Right forelimb (tissue), 1 donor: ENCODE results near the gene DNAJB6.
A peak's percentile ranks its signal among the peaks of the same experiment; 100 is the strongest.
"Not testable (repeated sequence)": the region's sequence is repeated elsewhere in the genome, so short reads cannot be mapped to it uniquely, and the experiment has no call there.

Source experiments
- DNase-seq: peaks from one replicate; pipeline ENCODE4 v3.0.0-alpha.2; 2018

The DNAJB6 gene

GRCh38 chr7:157444843-157445135, 108.0 kb downstream of the DNAJB6 start:
- DNase-seq, result no peak

GRCh38 chr7:157445246-157445955, 108.6 kb downstream of the DNAJB6 start:
- no peak for DNase-seq

- no peak for DNase-seq
These were observed 109.1 kb downstream of the DNAJB6 start for GRCh38 chr7:157445956-157446295.

- no peak for DNase-seq
These were observed 109.5 kb downstream of the DNAJB6 start for GRCh38 chr7:157446322-157446721.

- DNase-seq, result not testable (repeated sequence)
These were observed 117.2 kb downstream of the DNAJB6 start for GRCh38 chr7:157454003-157454402.

GRCh38 chr7:157457355-157458253, 120.8 kb downstream of the DNAJB6 start:
- DNase-seq, result peak; percentile 40

GRCh38 chr7:157458254-157458633, 121.4 kb downstream of the DNAJB6 start:
- DNase-seq, result no peak

- DNase-seq, result no peak
These were observed 123.2 kb downstream of the DNAJB6 start for GRCh38 chr7:157459966-157460365.

- DNase-seq, result no peak
These were observed 123.9 kb downstream of the DNAJB6 start for GRCh38 chr7:157460721-157461120.

- no peak for DNase-seq
These were observed 125.0 kb downstream of the DNAJB6 start for GRCh38 chr7:157461573-157462418.

GRCh38 chr7:157462419-157462771, 125.6 kb downstream of the DNAJB6 start:
- DNase-seq, result no peak

GRCh38 chr7:157462840-157463239, 126.0 kb downstream of the DNAJB6 start:
- no peak for DNase-seq

GRCh38 chr7:157463245-157463644, 126.4 kb downstream of the DNAJB6 start:
- no peak for DNase-seq

GRCh38 chr7:157464111-157464970, 127.5 kb downstream of the DNAJB6 start:
- no peak for DNase-seq

GRCh38 chr7:157464971-157465886, 128.4 kb downstream of the DNAJB6 start:
- DNase-seq, result no peak

GRCh38 chr7:157465891-157466866, 129.4 kb downstream of the DNAJB6 start:
- no peak for DNase-seq

- DNase-seq, result no peak
These were observed 130.1 kb downstream of the DNAJB6 start for GRCh38 chr7:157466867-157467261.
